A549 treated with AZD9567 at 1 μM for 4 hours (cell line): ENCODE results near the gene COL9A3. TPM values are rescaled to one million over a fixed set of nuclear protein-coding genes. Genes with fewer than 3 reads are reported as not detected.

Experiments
- total RNA-seq: library from RNA; stranded (reverse); fragments of 200-300 nt; extraction: Qiagen RNA extraction; gene quantifications from 5 replicates; pipeline ENCODE4 v1.2.3, GENCODE V29; 2022; ENCODE audit not compliant: insufficient read depth

Gene COL9A3
- total RNA-seq, result 0.43 to 0.62 TPM (median 0.54 TPM) in 4 of 5 replicates, not detected in the other

GRCh38 chr20:62816884-62817873, at the start of gene COL9A3:
COL9A3 (plus strand) TSS chr20:62817050; CDS start chr20:62817065, 15 bp downstream.

GRCh38 chr20:62804627-62805154, 12.2 kb upstream of the COL9A3 start, which contains the start of gene OGFR:
OGFR (plus strand) TSS chr20:62804835; CDS start chr20:62804860, 25 bp downstream.

GRCh38 chr20:62861726-62862336, 45.0 kb downstream of the COL9A3 start, which contains the start of gene TCFL5:
TCFL5 (minus strand) TSS chr20:62861822; CDS start chr20:62861670, 152 bp downstream.

Other genes with a start within 250 kb of the COL9A3 start
- 8.5 to 10.9 TPM (median 10.6 TPM) in 5 replicates for gene SLCO4A1, start 174.5 kb upstream of the COL9A3 start, total RNA-seq
- gene NTSR1, start 108.2 kb upstream of the COL9A3 start, total RNA-seq, result 0.07 to 0.14 TPM (median 0.08 TPM) in 4 of 5 replicates, not detected in the other
- gene MRGBP, start 20.6 kb upstream of the COL9A3 start, total RNA-seq, result 18.7 to 26.2 TPM (median 23.4 TPM) in 5 replicates
- 40.2 to 48.7 TPM (median 46.2 TPM) in 5 replicates for gene OGFR, start 12.2 kb upstream of the COL9A3 start, total RNA-seq
- gene TCFL5, start 44.8 kb downstream of the COL9A3 start, total RNA-seq, result 3.7 to 8.3 TPM (median 4.3 TPM) in 5 replicates
- 18.1 to 25.2 TPM (median 24.3 TPM) in 5 replicates for gene DIDO1, start 109.5 kb downstream of the COL9A3 start, total RNA-seq
- gene GID8, start 121.1 kb downstream of the COL9A3 start, total RNA-seq, result 22.5 to 24.8 TPM (median 23.5 TPM) in 5 replicates
- 0.03 TPM in 2 of 5 replicates, not detected in the others for gene SLC17A9, start 135.7 kb downstream of the COL9A3 start, total RNA-seq
- not detected in 5 replicates for gene BHLHE23, start 189.9 kb downstream of the COL9A3 start, total RNA-seq